Muscle of leg (tissue), 11 donors: ENCODE measurements around the gene BTLA. TPM values are rescaled to one million over a fixed set of nuclear protein-coding genes. Genes with fewer than 3 reads are reported as not detected.
"Not testable (repeated sequence)": the region's sequence is repeated elsewhere in the genome, so short reads cannot be mapped to it uniquely, and the experiment has no call there.

Experiments
- DNase-seq: peaks from one replicate; pipeline ENCODE4 v3.0.0; 2013
- H3K27ac ChIP-seq: one replicate; pipeline ENCODE4 v1.5.1; 2013; ENCODE audit warnings: mild to moderate bottlenecking, low read length, control low read depth
- H3K27me3 ChIP-seq: one replicate; pipeline ENCODE4 v1.6.1; 2013; ENCODE audit warnings: low read length; ENCODE audit not compliant: control insufficient read depth, insufficient read depth
- H3K36me3 ChIP-seq: one replicate; pipeline ENCODE4 v1.6.1; 2013; ENCODE audit warnings: low read length; ENCODE audit not compliant: control insufficient read depth, insufficient read depth
- H3K4me1 ChIP-seq: one replicate; pipeline ENCODE4 v1.6.1; 2013; ENCODE audit warnings: low read length; ENCODE audit not compliant: control insufficient read depth, insufficient read depth
- H3K4me3 ChIP-seq: one replicate; pipeline ENCODE4 v1.5.1; 2013; ENCODE audit warnings: low read length, control low read depth
- H3K9me3 ChIP-seq: replicated peaks from 2 replicates; pipeline ENCODE4 v1.6.1; 2013; ENCODE audit warnings: low read depth, low read length; ENCODE audit not compliant: control insufficient read depth
- WGBS: methylation state at CpG from one replicate; pipeline ENCODE4 v1.1.5; 2013; ENCODE audit warnings: missing lambda C conversion rate; ENCODE audit not compliant: insufficient coverage; 5-methylcytosine and 5-hydroxymethylcytosine counted together
- polyA plus RNA-seq, 8 donors: library from polyadenylated mRNA; unstranded; fragments of 120-200 nt; gene quantifications; one replicate each; pipeline versions ENCODE4 v1.2.1 to v1.2.3, GENCODE V29; 2013; ENCODE audit warnings: inconsistent platforms in 1 of 8, low replicate concordance in 1 of 8; ENCODE audit not compliant: insufficient read length in 8 of 8, insufficient read depth in 1 of 8
- total RNA-seq: library from RNA; stranded (reverse); fragments of 120-200 nt; gene quantifications from one replicate; pipeline ENCODE4 v1.2.4, GENCODE V29; 2013

BTLA gene
- total and polyA plus RNA-seq, 9 donors = 0.05 to 0.24 (median 0.15) TPM; not detected in 2

- Histone ChIP-seq H3K9me3 (no peaks in the 10 kb centered on the region), H3K4me3 (no peak overlapping the region), H3K4me1 (no peaks in the 10 kb centered on the region), H3K36me3 (no peaks in the 10 kb centered on the region), H3K27ac (no peak overlapping the region), H3K27me3 (no peaks in the 10 kb centered on the region)
- DNase-seq = no peak
- WGBS = no CpG with 5 or more reads among the region's 1 CpG
Measured at GRCh38 chr3:112424394-112424793, 74.9 kb downstream of the BTLA start.

DNA sequence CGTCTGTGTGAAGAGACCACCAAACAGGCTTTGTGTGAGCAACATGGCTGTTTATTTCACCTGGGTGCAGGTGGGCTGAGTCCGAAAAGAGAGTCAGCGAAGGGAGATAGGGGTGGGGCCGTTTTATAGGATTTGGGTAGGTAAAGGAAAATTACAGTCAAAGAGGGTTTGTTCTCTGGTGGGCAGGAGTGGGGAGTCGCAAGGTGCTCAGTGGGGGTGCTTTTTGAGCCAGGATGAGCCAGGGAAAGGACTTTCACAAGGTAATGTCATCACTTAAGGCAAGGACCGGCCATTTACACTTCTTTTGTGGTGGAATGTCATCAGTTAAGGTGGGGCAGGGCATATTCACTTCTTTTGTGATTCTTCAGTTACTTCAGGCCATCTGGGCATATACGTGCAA lies 76.4 kb downstream of the BTLA start:
- H3K27me3 ChIP-seq, H3K9me3 ChIP-seq, H3K27ac ChIP-seq, H3K36me3 ChIP-seq, DNase-seq, H3K4me1 ChIP-seq, H3K4me3 ChIP-seq: not testable (repeated sequence)
- WGBS = no CpG with 5 or more reads among the region's 7 CpGs

DNA sequence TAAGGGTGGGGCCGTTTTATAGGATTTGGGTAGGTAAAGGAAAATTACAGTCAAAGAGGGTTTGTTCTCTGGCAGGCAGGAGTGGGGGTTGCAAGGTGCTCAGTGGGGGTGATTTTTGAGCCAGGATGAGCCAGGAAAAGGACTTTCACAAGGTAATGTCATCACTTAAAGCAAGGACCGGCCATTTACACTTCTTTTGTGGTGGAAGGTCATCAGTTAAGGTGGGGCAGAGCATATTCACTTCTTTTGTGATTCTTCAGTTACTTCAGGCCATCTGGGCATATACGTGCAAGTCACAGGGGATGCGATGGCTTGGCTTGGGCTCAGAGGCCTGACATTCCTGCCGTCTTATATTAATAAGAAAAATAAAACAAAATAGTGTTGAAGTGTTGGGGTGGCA lies 80.7 kb downstream of the BTLA start:
- WGBS = no CpG with 5 or more reads among the region's 5 CpGs

DNA sequence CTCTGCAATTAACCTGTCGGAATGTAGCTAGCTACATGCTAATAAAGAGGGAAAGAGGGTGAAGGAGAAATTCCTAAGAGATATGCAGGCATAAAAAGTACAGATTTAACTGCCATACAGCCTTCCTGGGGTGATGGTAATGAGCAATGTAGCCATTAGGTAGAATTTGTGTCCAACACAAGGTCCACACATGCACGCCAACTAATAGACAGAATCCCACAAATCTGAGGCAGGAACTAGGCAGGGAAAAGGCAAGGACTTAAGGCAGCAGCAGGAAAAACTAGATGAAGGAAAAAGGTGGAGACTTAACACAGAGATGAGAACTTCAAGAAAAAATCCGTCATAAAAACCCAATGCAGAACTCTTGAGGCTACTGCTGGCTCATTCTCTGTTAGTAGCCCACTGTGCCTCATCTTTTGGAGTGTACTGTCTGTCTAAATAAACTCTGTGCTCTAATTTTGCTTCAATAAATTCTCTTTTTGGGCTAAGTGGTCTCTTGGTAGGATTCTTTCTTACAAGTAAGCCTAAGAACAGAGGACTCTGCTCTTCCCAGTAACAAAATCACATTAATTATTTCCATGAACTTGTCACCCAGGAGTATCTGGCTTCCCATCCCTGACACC lies 81.5 kb downstream of the BTLA start:
- H3K36me3 ChIP-seq = no peaks in the 10 kb centered on the region
- no CpG with 5 or more reads among the region's 3 CpGs for WGBS
- H3K4me1 ChIP-seq = no peaks in the 10 kb centered on the region
- no peak overlapping the region for H3K27ac ChIP-seq
- no peaks in the 10 kb centered on the region for H3K9me3 ChIP-seq
- H3K27me3 ChIP-seq = no peaks in the 10 kb centered on the region
- DNase-seq = no peak
- H3K4me3 ChIP-seq = no peak overlapping the region

More for the DNA sequence above, 80.7 kb downstream of the BTLA start:
- not testable (repeated sequence) for H3K4me1 ChIP-seq, H3K4me3 ChIP-seq, H3K27me3 ChIP-seq, H3K36me3 ChIP-seq, H3K27ac ChIP-seq, DNase-seq, H3K9me3 ChIP-seq

DNA sequence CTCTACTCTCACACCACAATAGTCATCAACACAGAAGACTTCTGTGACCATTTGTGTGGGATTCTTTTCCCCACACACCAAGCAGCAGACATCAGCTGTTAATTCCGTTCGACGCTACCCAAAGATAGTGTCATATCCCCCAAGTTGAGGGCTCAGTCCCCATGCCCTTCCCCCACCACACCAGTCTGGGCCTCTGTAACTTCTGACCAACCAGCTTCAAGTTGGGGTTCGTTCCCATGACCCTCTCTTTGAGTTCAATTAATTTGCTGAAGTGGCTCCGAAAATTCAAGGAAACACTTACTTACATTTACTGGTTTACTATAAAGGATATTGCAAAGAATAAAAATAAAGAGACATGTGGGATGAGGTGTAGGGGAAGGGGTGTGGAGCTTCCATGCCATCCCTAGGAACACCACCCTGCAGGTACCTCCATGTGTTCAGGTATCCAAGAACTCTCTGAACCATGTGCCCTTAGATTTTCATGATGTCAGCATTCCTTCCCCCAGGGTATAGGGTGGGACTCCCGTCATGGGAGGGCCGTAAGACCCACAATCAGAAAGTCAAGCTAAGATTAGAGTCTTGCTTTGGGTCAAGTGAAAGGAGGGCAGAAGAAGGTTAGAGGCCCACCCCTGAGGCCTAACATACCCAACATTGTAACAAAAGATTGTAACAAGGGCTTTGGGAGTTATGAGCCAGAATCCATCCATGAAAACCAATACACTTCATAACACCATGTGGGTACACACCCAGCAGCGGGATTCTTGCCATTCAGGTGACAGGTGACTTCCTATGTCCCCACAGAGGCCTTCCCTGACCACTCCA lies 82.7 kb downstream of the BTLA start:
- DNase-seq = no peak
- no peaks in the 10 kb centered on the region for H3K36me3 ChIP-seq
- H3K27ac ChIP-seq = no peak overlapping the region
- WGBS = 98% methylated on average over 4 of the region's 8 CpGs
- no peaks in the 10 kb centered on the region for H3K27me3 ChIP-seq
- H3K9me3 ChIP-seq = no peaks in the 10 kb centered on the region
- H3K4me1 ChIP-seq = no peaks in the 10 kb centered on the region
- H3K4me3 ChIP-seq = no peak overlapping the region

DNA sequence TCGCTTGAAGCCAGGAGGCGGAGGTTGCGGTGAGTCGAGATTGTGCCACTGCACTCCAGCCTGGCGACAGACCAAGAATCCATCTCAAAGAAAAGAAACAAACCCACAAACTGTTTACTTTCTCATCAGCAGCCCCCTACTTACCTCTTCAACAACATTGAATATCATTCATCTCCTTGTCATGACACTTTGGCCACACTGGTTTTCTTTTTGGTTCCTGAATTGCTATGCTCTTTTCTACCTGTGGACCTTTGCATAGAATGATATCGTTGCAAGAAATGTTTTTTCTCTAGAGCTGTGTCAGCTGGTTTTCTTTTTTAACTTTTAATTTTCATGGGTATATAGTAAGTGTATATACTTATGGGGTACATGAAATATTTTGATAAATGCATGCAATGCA lies 83.9 kb downstream of the BTLA start:
- no peak overlapping the region for H3K27ac ChIP-seq
- no peaks in the 10 kb centered on the region for H3K36me3 ChIP-seq
- no peak overlapping the region for H3K4me3 ChIP-seq
- WGBS = 98% methylated on average over 5 of the region's 6 CpGs
- no peaks in the 10 kb centered on the region for H3K9me3 ChIP-seq
- H3K27me3 ChIP-seq = no peaks in the 10 kb centered on the region
- DNase-seq = no peak
- H3K4me1 ChIP-seq = no peaks in the 10 kb centered on the region

Other genes with a start within 250 kb of the BTLA start
- gene SLC9C1, start 205.3 kb downstream of the BTLA start, total RNA-seq = 1.2 TPM
- gene SLC9C1, start 205.3 kb downstream of the BTLA start, polyA plus RNA-seq = under 1 TPM; 0.06 to 0.54 (median 0.28) TPM
- gene CD200, start 166.3 kb downstream of the BTLA start, total RNA-seq = 7.5 TPM
- gene CD200, start 166.3 kb downstream of the BTLA start, polyA plus RNA-seq = 10 to 100 TPM in 7 of 8 donors, 1 to 10 TPM in 1; 9.5 to 19.5 (median 13.8) TPM
- 30.3 TPM for gene ATG3, start 62.5 kb upstream of the BTLA start, total RNA-seq
- 10 to 100 TPM; 24.6 to 35.6 (median 31.2) TPM for gene ATG3, start 62.5 kb upstream of the BTLA start, polyA plus RNA-seq
- 25.0 TPM for gene SLC35A5, start 62.6 kb upstream of the BTLA start, total RNA-seq
- 10 to 100 TPM; 20.8 to 30.9 (median 25.1) TPM for gene SLC35A5, start 62.6 kb upstream of the BTLA start, polyA plus RNA-seq
- gene CCDC80, start 141.7 kb upstream of the BTLA start, total RNA-seq = 71.0 TPM
- 10 to 100 TPM; 27.9 to 97.3 (median 49.0) TPM for gene CCDC80, start 141.7 kb upstream of the BTLA start, polyA plus RNA-seq